Measurements from ENCODE around the gene HYDIN. TPM values are rescaled to one million over a fixed set of nuclear protein-coding genes. Genes with fewer than 3 reads are reported as not detected.
"Not testable (repeated sequence)": the region's sequence is repeated elsewhere in the genome, so short reads cannot be mapped to it uniquely, and the experiment has no call there.

HYDIN gene
- total RNA-seq, 1 donor from 2014 or later: not detected

DNA sequence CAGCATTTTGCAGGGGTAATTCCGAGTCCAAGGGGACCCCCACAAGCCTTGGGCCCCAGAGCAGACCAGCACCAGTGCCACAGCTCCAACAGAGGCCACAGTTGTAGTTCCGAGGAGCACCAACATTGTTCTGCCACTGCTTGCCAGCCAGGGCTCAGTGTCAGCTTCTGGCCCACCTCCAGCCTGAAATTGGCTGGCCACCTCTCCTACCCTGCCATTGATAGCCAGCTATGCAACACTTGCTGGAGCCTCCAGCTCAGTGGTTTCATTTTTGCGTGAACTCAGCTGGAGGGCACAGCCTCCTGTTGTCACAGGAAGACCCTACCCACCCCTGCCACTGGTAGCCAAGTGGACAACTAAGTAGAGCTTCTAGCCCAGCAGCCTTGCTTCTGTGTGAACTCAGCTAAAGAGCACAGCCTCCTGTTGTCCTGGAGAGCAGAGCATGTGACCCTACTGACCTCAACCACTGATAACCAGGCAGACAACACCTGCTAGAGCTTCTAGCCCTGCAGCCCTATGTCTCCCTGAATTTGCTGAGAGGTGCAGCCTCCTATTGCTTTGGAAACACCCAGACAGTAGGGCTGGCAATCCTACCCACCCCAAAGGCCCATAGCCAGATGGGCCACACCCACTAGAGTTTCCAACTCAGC is 24.9 kb downstream of the HYDIN start:
- H3K4me1 Mint-ChIP-seq: no peaks in the 10 kb centered on the region
- H3K36me3 Mint-ChIP-seq (ENCODE audit: low read depth): no peaks in the 10 kb centered on the region
- DNase-seq: no peak
- no peaks in the 10 kb centered on the region for H3K27me3 Mint-ChIP-seq
- intact Hi-C loops (cut with micrococcal nuclease): no loop called here
- H3K9me3 Mint-ChIP-seq: peaks cover 11% of the 10 kb centered on the region
- no peak overlapping the region for H3K4me3 Mint-ChIP-seq
- no peak overlapping the region for H3K27ac Mint-ChIP-seq

DNA sequence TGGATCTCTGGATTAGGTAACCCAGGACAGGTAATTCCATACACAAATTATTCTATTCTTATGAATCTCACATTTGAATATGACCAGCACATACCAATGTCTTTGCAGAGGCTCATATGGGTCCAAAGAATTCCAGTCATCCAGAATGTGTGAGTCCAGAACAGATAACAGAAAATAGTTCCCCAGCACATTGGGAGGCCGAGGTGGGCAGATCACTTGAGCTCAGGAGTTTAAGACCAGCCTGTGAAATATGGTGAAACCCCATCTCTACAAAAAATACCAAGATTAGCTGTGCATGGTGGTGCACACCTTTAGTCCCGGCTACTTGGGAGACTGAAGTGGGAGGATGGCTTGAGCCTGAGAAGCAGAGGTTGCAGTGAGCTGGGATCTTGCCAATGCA is 26.9 kb downstream of the HYDIN start:
- intact Hi-C loops (cut with micrococcal nuclease): no loop called here
- no peak for DNase-seq
- no peak overlapping the region for H3K4me3 Mint-ChIP-seq
- no peaks in the 10 kb centered on the region for H3K36me3 Mint-ChIP-seq (ENCODE audit: low read depth)
- no peaks in the 10 kb centered on the region for H3K4me1 Mint-ChIP-seq
- H3K27ac Mint-ChIP-seq: no peak overlapping the region
- H3K9me3 Mint-ChIP-seq: peaks cover 15% of the 10 kb centered on the region
- H3K27me3 Mint-ChIP-seq: no peaks in the 10 kb centered on the region

DNA sequence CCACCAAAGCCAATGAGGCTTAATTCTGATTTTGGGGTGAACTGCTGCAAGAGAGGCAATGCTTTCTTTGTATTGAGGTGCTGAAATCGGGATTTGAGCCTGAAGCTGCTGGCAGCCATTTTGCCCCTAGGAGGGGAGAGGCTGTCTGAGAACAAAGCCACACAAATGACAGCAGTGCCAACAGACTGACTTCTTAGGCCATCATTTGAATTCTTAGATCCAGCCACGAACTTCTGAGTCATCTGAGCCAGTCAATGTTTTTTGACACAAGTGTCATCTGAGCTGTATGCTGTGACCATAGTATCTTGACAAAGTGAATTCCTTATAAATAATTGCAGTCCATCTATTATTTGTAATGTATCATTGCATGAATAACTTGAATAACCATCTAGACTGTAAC is 29.0 kb downstream of the HYDIN start:
- Mint-ChIP-seq H3K27me3 (no peaks in the 10 kb centered on the region), H3K36me3 (ENCODE audit: low read depth) (no peaks in the 10 kb centered on the region)

DNA sequence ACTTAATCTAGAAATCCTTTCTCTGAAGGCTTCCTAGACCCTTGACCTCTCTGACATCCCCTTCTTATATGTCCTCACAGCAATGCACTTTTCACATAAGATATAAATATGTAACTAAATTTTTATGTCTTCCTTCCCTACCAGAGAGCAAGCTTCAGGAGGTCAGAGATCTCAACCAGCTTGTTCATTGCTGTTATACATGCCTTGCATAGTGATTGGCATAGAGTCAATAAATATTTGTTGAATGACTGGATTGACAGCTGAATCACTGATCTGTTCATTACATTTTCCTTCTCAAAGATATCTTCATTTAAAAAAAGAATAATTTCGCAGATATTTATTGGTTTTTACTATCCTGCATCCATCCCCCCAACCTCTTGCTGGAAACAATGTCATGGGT is 29.5 kb downstream of the HYDIN start:
- no peaks in the 10 kb centered on the region for H3K4me1 Mint-ChIP-seq
- no peaks in the 10 kb centered on the region for H3K27me3 Mint-ChIP-seq
- intact Hi-C loops (cut with micrococcal nuclease): no loop called here

More for the DNA sequence above, 29.0 kb downstream of the HYDIN start:
- intact Hi-C loops (cut with micrococcal nuclease): no loop called here
- DNase-seq: no peak
- H3K4me3 Mint-ChIP-seq: no peak overlapping the region
- peaks cover 8% of the 10 kb centered on the region for H3K9me3 Mint-ChIP-seq
- no peaks in the 10 kb centered on the region for H3K4me1 Mint-ChIP-seq
- no peak overlapping the region for H3K27ac Mint-ChIP-seq

DNA sequence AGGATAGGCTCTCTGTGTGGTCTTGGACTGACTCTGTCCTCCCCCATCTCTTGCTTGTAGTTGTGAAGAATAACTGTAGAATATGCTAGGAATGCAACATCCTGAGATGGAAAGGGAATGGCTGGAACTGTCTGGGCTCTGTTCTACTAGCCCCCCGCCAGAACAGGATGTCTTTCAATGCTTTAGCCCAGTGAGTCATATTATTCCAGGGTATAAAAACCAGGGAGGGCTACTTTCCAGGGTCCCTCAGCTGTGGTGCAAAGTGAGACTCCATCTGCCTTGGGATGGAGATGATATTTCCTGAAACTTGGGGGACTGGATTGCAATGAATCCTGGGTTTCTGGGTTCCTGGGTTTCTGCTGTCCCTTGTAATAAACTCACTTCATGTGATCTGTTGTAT is 32.1 kb downstream of the HYDIN start:
- Mint-ChIP-seq H3K4me1 (no peaks in the 10 kb centered on the region), H3K9me3 (peaks cover 7% of the 10 kb centered on the region), H3K36me3 (ENCODE audit: low read depth) (no peaks in the 10 kb centered on the region), H3K27me3 (no peaks in the 10 kb centered on the region), H3K27ac (no peak overlapping the region), H3K4me3 (no peak overlapping the region)
- intact Hi-C loops (cut with micrococcal nuclease): no loop called here
- no peak for DNase-seq

More for the DNA sequence above, 29.5 kb downstream of the HYDIN start:
- H3K9me3 Mint-ChIP-seq: peaks cover 7% of the 10 kb centered on the region
- H3K36me3 Mint-ChIP-seq (ENCODE audit: low read depth): no peaks in the 10 kb centered on the region
- DNase-seq: no peak
- no peak overlapping the region for H3K27ac Mint-ChIP-seq
- H3K4me3 Mint-ChIP-seq: no peak overlapping the region

DNA sequence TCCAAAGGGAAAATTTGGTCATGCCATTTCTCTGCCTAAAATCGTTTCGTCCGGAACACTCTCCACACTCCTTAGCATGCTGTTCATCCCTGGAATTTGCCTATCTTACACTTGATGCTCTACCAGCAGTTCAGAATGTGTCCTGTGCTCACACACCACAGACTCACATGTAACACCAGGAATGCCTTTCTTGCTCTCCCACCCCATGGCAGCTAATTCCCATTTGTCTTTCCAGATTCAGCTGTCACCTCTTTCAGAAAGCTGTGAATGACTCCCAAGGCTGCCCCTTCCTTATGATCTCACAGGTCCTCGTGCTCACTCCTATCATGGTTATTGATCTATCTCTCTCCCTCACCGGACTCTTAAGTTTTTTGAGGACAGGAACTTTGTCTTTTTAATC is 38.1 kb downstream of the HYDIN start:
- intact Hi-C loops (cut with micrococcal nuclease): no loop called here
- Mint-ChIP-seq H3K4me3 (no peak overlapping the region), H3K27ac (no peak overlapping the region), H3K36me3 (ENCODE audit: low read depth) (no peaks in the 10 kb centered on the region), H3K4me1 (no peaks in the 10 kb centered on the region), H3K9me3 (no peaks in the 10 kb centered on the region), H3K27me3 (peaks cover 4% of the 10 kb centered on the region)
- no peak for DNase-seq

DNA sequence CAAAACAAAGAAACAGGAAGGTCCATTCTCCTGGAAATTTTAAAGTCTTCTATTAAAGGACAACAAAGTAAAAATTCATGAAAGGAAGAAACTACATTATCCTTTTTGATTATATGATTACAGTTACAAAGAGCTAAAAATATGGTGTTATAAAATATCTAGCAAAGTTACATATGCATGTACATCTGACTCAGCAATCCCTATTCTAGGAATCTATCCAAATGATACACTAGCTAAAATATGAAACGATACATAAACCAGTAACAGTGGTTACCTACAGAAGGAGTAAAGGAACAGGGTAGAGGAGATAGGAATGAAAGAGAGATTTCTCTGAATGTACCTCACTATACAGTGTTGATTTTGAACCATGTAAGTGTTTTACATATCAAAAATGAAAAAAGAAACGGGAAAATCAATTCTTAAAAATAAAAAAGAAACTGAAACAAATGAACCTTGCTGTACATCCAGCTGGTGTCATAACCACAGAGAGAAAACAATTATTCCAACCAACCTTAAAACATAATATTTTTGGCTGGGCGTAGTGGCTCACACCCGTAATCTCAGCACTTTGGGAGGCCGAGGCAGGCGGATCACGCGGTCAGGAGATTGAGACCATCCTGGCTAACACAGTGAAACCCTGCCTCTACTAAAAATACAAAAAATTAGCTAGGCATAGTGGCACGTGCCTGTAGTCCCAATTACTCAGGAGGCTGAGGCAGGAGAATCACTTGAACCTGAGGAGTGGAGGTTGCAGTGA is 41.4 kb downstream of the HYDIN start:
- Mint-ChIP-seq H3K9me3 (no peaks in the 10 kb centered on the region), H3K4me3 (no peak overlapping the region), H3K36me3 (ENCODE audit: low read depth) (no peaks in the 10 kb centered on the region), H3K27me3 (peaks cover 8% of the 10 kb centered on the region), H3K4me1 (no peaks in the 10 kb centered on the region), H3K27ac (no peak overlapping the region)
- no peak for DNase-seq
- intact Hi-C loops (cut with micrococcal nuclease): no loop called here

DNA sequence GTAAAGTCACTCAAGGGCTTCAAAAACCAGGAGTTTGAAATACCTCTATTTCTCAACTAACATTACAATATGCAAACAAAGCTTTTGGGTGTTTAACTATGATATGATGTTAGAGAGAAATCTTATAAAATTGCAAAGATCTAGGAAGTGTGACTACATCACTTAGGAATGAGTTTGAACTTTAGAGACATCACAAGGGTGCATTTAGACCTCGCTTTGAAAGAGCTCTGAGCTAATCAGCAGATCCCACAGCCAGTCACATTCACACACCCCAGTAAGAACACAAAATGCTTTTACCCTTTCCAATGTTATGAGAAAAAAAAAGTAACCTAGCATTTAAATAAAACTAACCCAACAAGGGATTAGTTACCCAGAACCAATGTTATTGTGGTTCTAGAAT is 45.2 kb downstream of the HYDIN start:
- DNase-seq: no peak
- H3K27me3 Mint-ChIP-seq: peaks cover 17% of the 10 kb centered on the region
- no peaks in the 10 kb centered on the region for H3K9me3 Mint-ChIP-seq
- intact Hi-C loops (cut with micrococcal nuclease): no loop called here
- no peaks in the 10 kb centered on the region for H3K36me3 Mint-ChIP-seq (ENCODE audit: low read depth)
- no peak overlapping the region for H3K27ac Mint-ChIP-seq
- H3K4me1 Mint-ChIP-seq: no peaks in the 10 kb centered on the region
- no peak overlapping the region for H3K4me3 Mint-ChIP-seq

DNA sequence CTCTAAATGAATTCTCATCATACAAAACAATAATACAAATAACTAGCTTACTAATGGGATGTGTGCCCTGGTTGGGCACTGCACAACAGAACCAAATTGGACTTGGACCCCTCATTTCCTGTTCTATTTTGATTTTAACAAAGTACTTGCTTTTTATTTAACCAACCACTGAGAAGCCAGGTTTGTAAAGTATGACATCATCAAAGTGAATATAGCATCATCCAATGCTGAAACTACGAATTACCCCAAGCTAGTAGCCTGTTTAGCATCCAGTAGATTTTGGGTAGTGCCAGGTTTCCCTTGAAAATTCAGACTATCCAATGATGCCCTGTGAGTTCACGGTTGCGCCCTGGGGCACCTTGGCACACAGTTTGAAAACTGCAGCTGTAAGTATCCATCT is 51.0 kb downstream of the HYDIN start:
- H3K36me3 Mint-ChIP-seq (ENCODE audit: low read depth): no peaks in the 10 kb centered on the region

DNA sequence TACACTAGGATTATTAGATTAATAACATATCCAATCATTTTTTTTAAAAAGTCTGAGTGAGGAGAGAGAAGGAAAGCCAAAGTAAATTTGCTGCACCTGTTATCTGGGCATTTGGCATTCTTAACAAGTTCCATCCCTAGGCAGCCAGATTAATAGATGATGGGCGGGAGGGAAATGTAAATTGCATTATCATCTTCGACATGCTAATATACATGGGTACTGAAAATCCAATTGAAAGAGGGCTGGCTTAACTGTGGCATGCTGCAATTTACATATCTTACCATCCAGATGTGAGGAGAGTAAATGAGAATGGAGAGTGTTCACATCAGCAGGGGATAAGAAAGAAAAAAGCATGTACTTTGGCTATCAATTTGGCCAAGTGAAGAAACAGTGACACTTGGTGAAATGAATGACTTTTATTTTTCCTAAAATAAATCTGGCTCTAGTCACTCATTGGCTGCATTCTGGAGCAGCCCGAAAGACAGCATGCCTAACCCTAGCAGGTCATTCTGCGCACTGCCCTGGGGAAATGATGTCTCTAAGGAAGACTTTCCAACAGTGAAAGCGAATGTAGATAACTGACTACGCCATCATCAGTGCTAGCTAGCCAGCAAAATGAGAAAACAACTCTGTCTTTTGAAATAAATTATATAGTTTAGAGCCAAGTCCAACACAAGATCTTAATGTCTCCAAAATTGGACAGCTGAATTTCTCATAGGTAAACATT is 57.9 kb downstream of the HYDIN start:
- Mint-ChIP-seq H3K9me3 (no peaks in the 10 kb centered on the region), H3K27ac (no peak overlapping the region), H3K4me1 (no peaks in the 10 kb centered on the region), H3K36me3 (ENCODE audit: low read depth) (no peaks in the 10 kb centered on the region), H3K27me3 (no peaks in the 10 kb centered on the region), H3K4me3 (no peak overlapping the region)
- intact Hi-C loops (cut with micrococcal nuclease): no loop called here
- DNase-seq: no peak

More for the DNA sequence above, 51.0 kb downstream of the HYDIN start:
- Mint-ChIP-seq H3K27me3 (peaks cover 11% of the 10 kb centered on the region), H3K27ac (no peak overlapping the region), H3K4me3 (no peak overlapping the region), H3K4me1 (no peaks in the 10 kb centered on the region), H3K9me3 (no peaks in the 10 kb centered on the region)
- intact Hi-C loops (cut with micrococcal nuclease): no loop called here
- no peak for DNase-seq

DNA sequence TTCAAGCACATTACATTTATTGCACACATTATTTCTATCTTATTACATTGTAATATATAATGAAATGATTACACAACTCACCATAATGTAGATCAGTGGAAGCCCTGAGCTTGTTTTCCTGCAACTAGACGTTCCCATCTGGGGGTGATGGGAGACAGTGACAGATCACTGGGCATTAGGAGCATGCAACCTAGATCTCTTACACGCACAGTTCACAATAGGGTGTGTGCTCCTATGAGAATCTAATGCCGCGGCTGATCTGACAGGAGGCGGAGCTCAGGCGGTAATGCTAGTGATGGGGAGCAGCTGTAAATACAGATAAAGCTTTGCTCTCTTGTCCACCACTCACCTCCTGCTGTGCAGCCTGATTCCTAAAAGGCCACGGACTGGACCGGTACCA is 69.5 kb downstream of the HYDIN start:
- not testable (repeated sequence) for H3K9me3 Mint-ChIP-seq, H3K27me3 Mint-ChIP-seq

DNA sequence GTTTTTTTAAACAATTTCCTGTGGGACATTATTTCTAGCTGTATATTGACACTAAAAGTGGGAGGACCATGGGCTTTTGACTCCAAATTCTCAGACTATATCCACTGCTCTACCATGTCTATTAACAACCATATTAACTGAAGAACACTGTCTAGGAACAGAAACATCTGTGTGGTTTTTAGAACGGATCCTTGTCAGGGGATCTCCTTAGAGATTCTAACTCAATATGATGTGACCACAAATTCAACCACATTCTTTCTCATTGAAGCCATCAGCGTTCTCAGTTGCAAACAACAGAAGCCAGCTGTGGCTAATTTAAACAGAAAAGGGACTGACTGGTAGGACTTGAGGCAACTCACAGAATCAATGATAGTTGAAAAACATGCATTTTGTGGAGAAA is 73.2 kb downstream of the HYDIN start:
- intact Hi-C loops (cut with micrococcal nuclease); H3K27me3 Mint-ChIP-seq; DNase-seq; H3K4me1 Mint-ChIP-seq; H3K27ac Mint-ChIP-seq; H3K9me3 Mint-ChIP-seq; H3K4me3 Mint-ChIP-seq; H3K36me3 Mint-ChIP-seq (ENCODE audit: low read depth): not testable (repeated sequence)

More for the DNA sequence above, 69.5 kb downstream of the HYDIN start:
- intact Hi-C loops (cut with micrococcal nuclease); H3K27ac Mint-ChIP-seq; H3K4me3 Mint-ChIP-seq; H3K36me3 Mint-ChIP-seq (ENCODE audit: low read depth); DNase-seq; H3K4me1 Mint-ChIP-seq: not testable (repeated sequence)

DNA sequence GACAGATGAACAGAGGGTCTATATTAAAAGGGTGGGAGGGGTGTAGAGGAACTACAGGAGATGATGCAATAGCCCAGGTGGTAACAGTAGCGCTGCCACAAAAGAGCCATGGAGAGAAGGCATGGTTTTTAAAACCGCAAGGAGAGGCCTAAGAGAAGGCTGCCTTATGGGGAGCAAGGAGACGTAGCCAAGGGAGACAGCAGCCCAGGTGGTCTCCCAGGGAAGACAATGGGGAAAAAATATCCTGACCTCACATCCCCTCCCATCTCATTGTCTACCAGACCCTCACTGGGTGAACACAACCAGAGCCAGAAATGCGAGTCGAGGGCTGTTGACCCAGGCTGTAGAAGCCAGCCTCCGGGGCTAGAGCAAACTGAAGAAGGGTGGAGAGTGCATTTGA is 77.2 kb downstream of the HYDIN start:
- intact Hi-C loops (cut with micrococcal nuclease); H3K36me3 Mint-ChIP-seq (ENCODE audit: low read depth); H3K27me3 Mint-ChIP-seq; DNase-seq; H3K4me1 Mint-ChIP-seq; H3K9me3 Mint-ChIP-seq; H3K4me3 Mint-ChIP-seq; H3K27ac Mint-ChIP-seq: not testable (repeated sequence)

DNA sequence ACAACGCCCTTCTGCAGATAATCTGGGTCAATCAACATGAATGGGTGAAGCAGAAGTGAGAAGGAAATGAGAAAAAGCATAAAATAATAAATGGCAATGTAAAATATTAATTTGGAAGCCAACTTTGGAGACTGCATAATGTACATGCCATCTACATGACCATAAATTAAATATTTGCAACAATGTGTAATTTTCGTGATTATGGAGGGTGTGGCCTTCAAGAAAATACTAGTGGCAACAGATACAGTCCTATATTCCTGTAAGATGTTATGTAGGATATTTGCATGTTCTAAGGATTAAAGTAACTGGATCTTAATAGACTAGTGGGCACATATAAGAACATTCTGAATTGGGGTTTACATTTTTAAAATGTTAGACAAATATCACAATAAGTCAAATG is 78.9 kb downstream of the HYDIN start:
- H3K4me1 Mint-ChIP-seq; H3K4me3 Mint-ChIP-seq; H3K9me3 Mint-ChIP-seq; DNase-seq; H3K27ac Mint-ChIP-seq; H3K36me3 Mint-ChIP-seq (ENCODE audit: low read depth); intact Hi-C loops (cut with micrococcal nuclease); H3K27me3 Mint-ChIP-seq: not testable (repeated sequence)

Data from activated CD4-positive, alpha-beta T cell treated with anti-CD3 and anti-CD28 coated beads, Interleukin-2, amount 10 ng/mL, durations not matched to agents 24 days and 14 days (primary cell).